ENCODE data around the gene RNF121. TPM values are rescaled to one million over a fixed set of nuclear protein-coding genes. Genes with fewer than 3 reads are reported as not detected.
"Not testable (repeated sequence)": the region's sequence is repeated elsewhere in the genome, so short reads cannot be mapped to it uniquely, and the experiment has no call there.

The RNF121 gene
- 10 to 100 TPM; 13.1 to 25.8 (median 21.5) TPM for total RNA-seq

GRCh38 chr11:71928737-71929443, at the start of gene RNF121:
TSS of gene RNF121 (plus strand) at chr11:71929046. CDS start at chr11:71929062, 16 bp downstream.
- WGBS, 2 donors (ENCODE audit: low coverage in 1 of 2) = 0 to 2% methylated on average over 6 to 19 of the region's 32 CpGs

GRCh38 chr11:71885806-71886205, 43.0 kb upstream of the RNF121 start:
- not testable (repeated sequence) for H3K4me3 ChIP-seq, H3K36me3 ChIP-seq, H3K9me3 ChIP-seq, H3K27me3 ChIP-seq, H3K27ac ChIP-seq, ATAC-seq, H3K4me1 ChIP-seq
- 93% methylated on average over 8 to 12 of the region's 12 CpGs for WGBS, 2 donors (ENCODE audit: low coverage in 1 of 2)

More at GRCh38 chr11:71928737-71929443, at the start of gene RNF121:
- Histone ChIP-seq H3K27me3 (no peaks in the 10 kb centered on the region), H3K27ac (peak within 1 kb of the TSS; percentile 88 to 92 (median 90)), H3K4me1 (peaks cover 10 to 61% (median 21%) of the 10 kb centered on the region in 3 donors), H3K4me3 (peak within 1 kb of the TSS; percentile 87 to 94), H3K36me3 (peaks cover 0 to 8% of the 10 kb centered on the region in 2 donors), H3K9me3 (no peaks in the 10 kb centered on the region)
- peak; percentile 99 for ATAC-seq
- no peak for TF ChIP-seq EP300 (IDR thresholded peaks at IDR 0.05)
- TF ChIP-seq POLR2A (IDR thresholded peaks at IDR 0.05) = peak; percentile 21 to 29
- TF ChIP-seq CTCF (IDR thresholded peaks at IDR 0.05) = no peak
- peak; percentile 48 for TF ChIP-seq POLR2AphosphoS5 (IDR thresholded peaks at IDR 0.05)

GRCh38 chr11:71888335-71889010, 40.4 kb upstream of the RNF121 start:
- ATAC-seq, H3K36me3 ChIP-seq, H3K27ac ChIP-seq, H3K4me3 ChIP-seq, H3K4me1 ChIP-seq, H3K9me3 ChIP-seq, H3K27me3 ChIP-seq: not testable (repeated sequence)
- 97 to 100% methylated on average over 4 to 5 of the region's 14 CpGs for WGBS, 2 donors (ENCODE audit: low coverage in 1 of 2)

GRCh38 chr11:71889181-71889872, 39.5 kb upstream of the RNF121 start:
- H3K27ac ChIP-seq, H3K9me3 ChIP-seq, H3K4me1 ChIP-seq, H3K27me3 ChIP-seq, ATAC-seq, H3K4me3 ChIP-seq, H3K36me3 ChIP-seq: not testable (repeated sequence)
- WGBS, 2 donors (ENCODE audit: low coverage in 1 of 2) = 95 to 100% methylated on average over 1 to 6 of the region's 14 CpGs

GRCh38 chr11:71895961-71896360, 32.9 kb upstream of the RNF121 start:
- 86 to 100% methylated on average over 1 to 7 of the region's 12 CpGs for WGBS, 2 donors (ENCODE audit: low coverage in 1 of 2)
- Histone ChIP-seq H3K9me3 (no peaks in the 10 kb centered on the region), H3K27ac (no peak overlapping the region), H3K4me3 (no peak overlapping the region), H3K36me3 (peaks cover 0 to 5% of the 10 kb centered on the region in 2 donors), H3K27me3 (no peaks in the 10 kb centered on the region), H3K4me1 (no peaks in the 10 kb centered on the region)
- TF ChIP-seq EP300 (IDR thresholded peaks at IDR 0.05) (no peak), POLR2A (IDR thresholded peaks at IDR 0.05) (no peak), CTCF (IDR thresholded peaks at IDR 0.05) (no peak), POLR2AphosphoS5 (IDR thresholded peaks at IDR 0.05) (no peak)
- ATAC-seq = no peak

- not testable (repeated sequence) for H3K4me3 ChIP-seq, H3K4me1 ChIP-seq, H3K27me3 ChIP-seq, H3K9me3 ChIP-seq, H3K27ac ChIP-seq, ATAC-seq
- 73 to 84% methylated on average over 5 to 7 of the region's 14 CpGs for WGBS, 2 donors (ENCODE audit: low coverage in 1 of 2)
- H3K36me3 ChIP-seq = peaks cover 0 to 31% of the 10 kb centered on the region in 2 donors
These were observed 27.7 kb upstream of the RNF121 start for GRCh38 chr11:71901137-71901536.
